Uterus (tissue), 4 donors: ENCODE results near the gene PLXNC1. TPM values are rescaled to one million over a fixed set of nuclear protein-coding genes. Genes with fewer than 3 reads are reported as not detected.

Experiments used
- DNase-seq, 2 donors: peaks; one replicate each; pipeline ENCODE4 v3.0.0-alpha.2; 2019 to 2020
- H3K27ac ChIP-seq, 2 donors: fragments of 200-600 bp; sonication (generic); 1 replicate in 1 of 2; 2 replicates in 1 of 2; pipeline ENCODE4 v1.5.1; 2016 to 2018
- H3K27me3 ChIP-seq, 2 donors: fragments of 200-600 bp; sonication (generic); one replicate each; pipeline ENCODE4 v1.5.1; 2018 to 2019; ENCODE audit warnings: control low read depth in 1 of 2
- H3K36me3 ChIP-seq, 2 donors: fragments of 200-600 bp; sonication (generic); one replicate each; pipeline ENCODE4 v1.5.1; 2019; ENCODE audit warnings: control low read depth in 1 of 2
- H3K4me1 ChIP-seq, 2 donors: fragments of 200-600 bp; sonication (generic); one replicate each; pipeline ENCODE4 v1.5.1; 2018 to 2019; ENCODE audit warnings: control low read depth in 1 of 2
- H3K4me3 ChIP-seq, 2 donors: fragments of 200-600 bp; sonication (generic); 1 replicate in 1 of 2; 2 replicates in 1 of 2; pipeline ENCODE4 v1.5.1; 2018 to 2019; ENCODE audit warnings: mild to moderate bottlenecking in 1 of 2
- H3K9me3 ChIP-seq, 2 donors: fragments of 200-600 bp; sonication (generic); one replicate each; pipeline ENCODE4 v1.5.1; 2019; ENCODE audit warnings: control low read depth in 1 of 2
- POLR2A ChIP-seq, 2 donors: fragments of 450-650 bp; IDR thresholded peaks; one replicate each; pipeline ENCODE4 v1.6.1; 2016; ENCODE audit warnings: antibody characterized with exemption in 2 of 2, mild to moderate bottlenecking in 1 of 2, moderate library complexity in 1 of 2
- intact Hi-C: fragments of 100-400 bp; cut with DNase I; formaldehyde crosslinking; loops from one replicate; pipeline ENCODE4 v1.15.1; 2023; ENCODE audit warnings: low total_unique reads
- total RNA-seq, 4 donors: library from RNA; depleted of rRNA in 3 of 4; stranded (reverse); fragments of >200 nt in 3 of 4; gene quantifications; one replicate each; pipeline versions ENCODE4 v1.1.0 to v1.2.4, GENCODE V29; 2014 to 2023
- TF ChIP-seq, protein P1 (sequence below), 4 experiments: fragments of 200-600 bp in 2 of 4; fragments of 450-650 bp in 2 of 4; sonication (generic) in 2 of 4; IDR thresholded peaks; one replicate each; pipeline ENCODE4 v1.5.1; 2016 to 2019; ENCODE audit warnings: antibody characterized with exemption in 4 of 4, mild to moderate bottlenecking in 2 of 4, moderate library complexity in 1 of 4
- donor health status: DM: yes; HTN: yes; CAD: no.

Gene PLXNC1
- total RNA-seq, 4 donors from 2014 or later: 11.6 to 23.8 (median 16.3) TPM

DNA sequence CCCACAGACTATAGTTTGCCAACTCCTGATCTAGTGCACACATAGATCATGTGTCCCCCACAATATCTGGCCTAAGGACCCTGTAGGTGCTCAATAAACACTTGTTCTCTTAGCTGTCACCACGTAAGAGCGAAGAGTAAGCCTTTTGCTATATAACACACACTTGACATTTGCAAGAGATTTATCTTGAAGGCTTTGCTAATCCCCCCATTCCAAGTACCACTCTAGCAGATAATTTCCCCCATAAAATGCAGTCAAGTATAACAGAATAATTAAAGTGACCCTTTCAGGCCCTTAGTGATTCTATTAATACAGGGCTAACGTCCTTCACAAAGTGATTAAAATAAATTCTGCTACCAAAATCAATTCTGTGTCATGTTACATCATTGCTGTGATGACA is 87.5 kb downstream of the PLXNC1 start:
- Histone ChIP-seq H3K4me1 (no peaks in the 10 kb centered on the region), H3K4me3 (no peak overlapping the region), H3K9me3 (no peaks in the 10 kb centered on the region), H3K27ac (no peak overlapping the region), H3K36me3 (no peaks in the 10 kb centered on the region), H3K27me3 (no peaks in the 10 kb centered on the region)
- intact Hi-C loops: no loop called here
- TF ChIP-seq, protein P1, sequence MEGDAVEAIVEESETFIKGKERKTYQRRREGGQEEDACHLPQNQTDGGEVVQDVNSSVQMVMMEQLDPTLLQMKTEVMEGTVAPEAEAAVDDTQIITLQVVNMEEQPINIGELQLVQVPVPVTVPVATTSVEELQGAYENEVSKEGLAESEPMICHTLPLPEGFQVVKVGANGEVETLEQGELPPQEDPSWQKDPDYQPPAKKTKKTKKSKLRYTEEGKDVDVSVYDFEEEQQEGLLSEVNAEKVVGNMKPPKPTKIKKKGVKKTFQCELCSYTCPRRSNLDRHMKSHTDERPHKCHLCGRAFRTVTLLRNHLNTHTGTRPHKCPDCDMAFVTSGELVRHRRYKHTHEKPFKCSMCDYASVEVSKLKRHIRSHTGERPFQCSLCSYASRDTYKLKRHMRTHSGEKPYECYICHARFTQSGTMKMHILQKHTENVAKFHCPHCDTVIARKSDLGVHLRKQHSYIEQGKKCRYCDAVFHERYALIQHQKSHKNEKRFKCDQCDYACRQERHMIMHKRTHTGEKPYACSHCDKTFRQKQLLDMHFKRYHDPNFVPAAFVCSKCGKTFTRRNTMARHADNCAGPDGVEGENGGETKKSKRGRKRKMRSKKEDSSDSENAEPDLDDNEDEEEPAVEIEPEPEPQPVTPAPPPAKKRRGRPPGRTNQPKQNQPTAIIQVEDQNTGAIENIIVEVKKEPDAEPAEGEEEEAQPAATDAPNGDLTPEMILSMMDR (IDR thresholded peaks at IDR 0.05): no peak
- TF ChIP-seq POLR2A (IDR thresholded peaks at IDR 0.05): no peak
- no peak for DNase-seq

DNA sequence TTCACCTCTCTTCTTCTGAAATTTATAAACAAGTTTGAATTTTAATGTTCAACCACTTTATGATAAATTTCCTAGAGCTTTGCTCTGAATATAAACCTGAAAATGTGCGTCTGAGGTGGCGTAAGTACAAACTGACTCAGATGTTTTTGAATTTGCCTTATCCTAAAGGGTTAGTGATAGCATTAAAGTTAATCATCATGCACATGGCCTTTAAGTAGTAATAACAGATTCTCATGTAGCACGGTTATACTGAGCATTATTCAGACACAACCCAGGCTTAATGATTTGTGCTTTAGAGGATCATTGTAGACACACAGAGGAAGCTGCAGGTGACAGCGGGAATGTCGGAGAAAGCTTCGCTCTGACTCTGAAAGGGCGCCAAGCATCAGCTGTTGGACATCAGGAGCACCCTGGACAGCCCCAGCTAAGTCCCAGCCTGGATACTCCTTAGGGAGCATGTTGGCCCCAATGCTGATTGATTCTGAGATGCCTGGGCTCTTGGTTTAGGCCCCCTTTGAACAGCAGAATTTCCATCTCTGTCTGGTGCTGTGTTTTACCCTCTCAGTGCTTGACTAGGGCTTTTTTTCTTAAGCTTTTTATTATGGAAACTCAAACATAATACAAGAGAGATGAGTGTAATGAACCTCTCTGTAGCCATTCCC is 91.1 kb downstream of the PLXNC1 start:
- Histone ChIP-seq H3K9me3 (no peaks in the 10 kb centered on the region), H3K4me3 (no peak overlapping the region), H3K4me1 (no peaks in the 10 kb centered on the region), H3K27me3 (no peaks in the 10 kb centered on the region), H3K36me3 (no peaks in the 10 kb centered on the region), H3K27ac (no peak overlapping the region)
- intact Hi-C loops: no loop called here
- TF ChIP-seq, protein P1 (IDR thresholded peaks at IDR 0.05): no peak
- no peak for TF ChIP-seq POLR2A (IDR thresholded peaks at IDR 0.05)
- DNase-seq: no peak

DNA sequence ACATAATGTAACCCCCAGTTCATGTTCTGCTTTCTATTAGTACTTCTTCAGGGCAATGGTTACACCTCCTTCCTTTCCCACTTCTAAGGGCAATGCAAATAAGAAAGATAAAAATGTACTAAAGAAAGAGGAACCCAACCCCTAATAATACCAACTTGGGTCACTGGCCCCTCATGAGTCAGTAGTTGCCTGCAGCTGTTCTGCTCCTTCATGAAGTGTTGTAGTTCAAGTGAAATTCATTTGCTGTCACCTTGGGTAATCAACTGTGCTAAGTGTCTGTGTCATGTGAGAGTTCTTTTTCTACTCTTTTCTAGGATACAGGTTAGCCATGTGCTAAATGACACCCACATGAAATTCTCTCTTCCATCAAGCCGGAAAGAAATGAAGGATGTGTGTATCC is 91.8 kb downstream of the PLXNC1 start:
- Histone ChIP-seq H3K9me3 (no peaks in the 10 kb centered on the region), H3K4me3 (no peak overlapping the region), H3K27ac (no peak overlapping the region), H3K36me3 (no peaks in the 10 kb centered on the region), H3K27me3 (no peaks in the 10 kb centered on the region), H3K4me1 (no peaks in the 10 kb centered on the region)
- DNase-seq: no peak
- intact Hi-C loops: no loop called here
- TF ChIP-seq, protein P1 (IDR thresholded peaks at IDR 0.05): no peak
- no peak for TF ChIP-seq POLR2A (IDR thresholded peaks at IDR 0.05)

DNA sequence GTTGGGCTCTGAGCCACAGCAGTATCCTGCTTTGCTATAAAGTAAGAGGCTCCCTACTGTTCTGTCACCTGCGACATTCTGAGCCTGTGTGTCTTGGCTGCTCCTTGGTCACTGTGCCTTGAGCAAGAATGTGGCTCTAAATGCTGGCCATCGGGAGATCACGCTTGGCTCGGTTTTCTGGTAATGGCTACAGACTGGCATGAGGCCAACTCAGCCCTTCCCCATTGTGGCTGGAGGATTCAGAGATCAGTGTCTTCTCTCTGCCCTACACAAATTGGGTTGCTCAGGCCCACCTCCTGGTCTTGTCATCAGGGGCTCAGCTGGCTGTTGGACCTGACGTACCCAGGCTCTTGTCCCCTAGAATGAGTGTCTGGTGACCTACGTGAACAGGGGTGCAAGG is 94.5 kb downstream of the PLXNC1 start:
- H3K27ac ChIP-seq: no peak overlapping the region
- H3K9me3 ChIP-seq: no peaks in the 10 kb centered on the region
- no peak for DNase-seq
- H3K36me3 ChIP-seq: no peaks in the 10 kb centered on the region
- no peak overlapping the region for H3K4me3 ChIP-seq
- no peaks in the 10 kb centered on the region for H3K4me1 ChIP-seq
- TF ChIP-seq, protein P1 (IDR thresholded peaks at IDR 0.05): no peak
- TF ChIP-seq POLR2A (IDR thresholded peaks at IDR 0.05): no peak
- H3K27me3 ChIP-seq: no peaks in the 10 kb centered on the region
- intact Hi-C loops: no loop called here

DNA sequence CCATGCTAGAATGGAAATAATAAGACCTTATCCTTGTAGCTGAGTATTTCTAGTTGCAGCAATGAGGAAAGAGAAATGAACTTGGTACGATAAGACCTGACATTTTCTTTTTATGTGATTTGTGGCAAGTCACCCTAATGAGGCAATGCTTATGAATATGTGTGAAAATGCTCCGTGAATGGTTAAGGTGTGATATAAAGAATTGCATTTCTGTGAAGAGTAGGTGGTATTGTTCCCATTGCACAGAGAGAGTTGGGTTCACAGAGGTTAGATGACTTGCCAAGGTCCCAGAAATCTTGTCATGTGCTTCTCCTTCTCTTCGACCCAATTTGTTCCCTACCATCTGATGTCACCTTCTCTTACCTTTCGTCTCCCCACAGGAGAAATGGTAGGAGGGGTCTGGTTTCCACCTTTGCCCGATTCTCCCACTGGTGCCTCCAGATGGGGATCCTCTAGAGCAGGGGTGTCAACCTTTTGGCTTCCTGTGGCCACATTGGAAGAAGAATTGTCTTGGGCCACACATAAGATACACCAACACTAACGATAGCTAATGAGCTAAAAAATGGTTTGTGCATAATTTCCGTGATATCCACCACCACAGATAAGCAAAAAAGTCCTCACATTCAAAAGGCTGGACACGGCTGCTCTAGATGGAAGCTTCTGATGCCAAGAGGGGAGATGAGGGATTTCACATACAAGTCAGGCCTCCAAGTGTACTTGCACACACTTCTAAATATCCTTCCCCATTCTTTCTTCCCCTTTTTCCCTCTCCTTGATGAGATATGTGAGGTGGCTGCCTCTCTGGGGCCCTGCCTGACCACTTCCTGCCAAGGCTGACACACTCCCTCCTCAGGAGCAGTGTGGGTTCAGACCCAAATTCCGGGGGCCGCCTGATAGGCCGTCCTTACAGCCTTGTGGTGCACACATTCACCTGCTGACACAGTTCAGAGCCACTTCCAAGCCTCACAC is 96.1 kb downstream of the PLXNC1 start:
- H3K27ac ChIP-seq: no peak overlapping the region
- no peaks in the 10 kb centered on the region for H3K4me1 ChIP-seq
- no peaks in the 10 kb centered on the region for H3K27me3 ChIP-seq
- no peaks in the 10 kb centered on the region for H3K9me3 ChIP-seq
- TF ChIP-seq, protein P1 (IDR thresholded peaks at IDR 0.05): no peak
- TF ChIP-seq POLR2A (IDR thresholded peaks at IDR 0.05): no peak
- no peaks in the 10 kb centered on the region for H3K36me3 ChIP-seq
- no peak for DNase-seq
- H3K4me3 ChIP-seq: no peak overlapping the region
- intact Hi-C loops: no loop called here
